ENCODE measurements around the gene FAM174C. TPM values are rescaled to one million over a fixed set of nuclear protein-coding genes. Genes with fewer than 3 reads are reported as not detected.

The FAM174C gene
- total RNA-seq, 1 donor from 2014 or later = 48.0 TPM

- no peak for ATAC-seq
- DNase-seq (ENCODE audit: low spot score) = no peak
Observed at GRCh38 chr19:1249990-1250436, 25.3 kb upstream of the FAM174C start.

- DNase-seq (ENCODE audit: low spot score) (peak; percentile 61), ATAC-seq (no peak)
Observed at GRCh38 chr19:1250437-1251260, 24.7 kb upstream of the FAM174C start.

- peak; percentile 75 for DNase-seq (ENCODE audit: low spot score)
- ATAC-seq = no peak
Observed at GRCh38 chr19:1251330-1252220, 23.8 kb upstream of the FAM174C start.

GRCh38 chr19:1252221-1252820 lies 23.0 kb upstream of the FAM174C start:
- DNase-seq (ENCODE audit: low spot score) (peak; percentile 83), ATAC-seq (peak; percentile 5)

GRCh38 chr19:1252821-1253513 lies 22.4 kb upstream of the FAM174C start:
- peak; percentile 82 for DNase-seq (ENCODE audit: low spot score)
- ATAC-seq = peak; percentile 8

GRCh38 chr19:1253514-1254080 lies 21.7 kb upstream of the FAM174C start:
- ATAC-seq (no peak), DNase-seq (ENCODE audit: low spot score) (peak; percentile 57)

GRCh38 chr19:1254081-1254527 lies 21.2 kb upstream of the FAM174C start:
- DNase-seq (ENCODE audit: low spot score) = peak; percentile 58
- ATAC-seq = no peak

- ATAC-seq = peak; percentile 24
- peak; percentile 76 for DNase-seq (ENCODE audit: low spot score)
Observed at GRCh38 chr19:1254530-1255185, 20.7 kb upstream of the FAM174C start.

- DNase-seq (ENCODE audit: low spot score) = no peak
- no peak for ATAC-seq
Observed at GRCh38 chr19:1255186-1256161, 19.9 kb upstream of the FAM174C start.

- ATAC-seq (no peak), DNase-seq (ENCODE audit: low spot score) (no peak)
Observed at GRCh38 chr19:1256646-1257474, 18.5 kb upstream of the FAM174C start.

- ATAC-seq = no peak
- no peak for DNase-seq (ENCODE audit: low spot score)
Observed at GRCh38 chr19:1257475-1258162, 17.7 kb upstream of the FAM174C start.

GRCh38 chr19:1258163-1258492 lies 17.2 kb upstream of the FAM174C start:
- DNase-seq (ENCODE audit: low spot score) = no peak
- no peak for ATAC-seq

- DNase-seq (ENCODE audit: low spot score) (no peak), ATAC-seq (no peak)
Observed at GRCh38 chr19:1258707-1259205, 16.6 kb upstream of the FAM174C start.

- DNase-seq (ENCODE audit: low spot score) = peak; percentile 83
- peak; percentile 16 for ATAC-seq
Observed at GRCh38 chr19:1259206-1259875, 16.0 kb upstream of the FAM174C start.

GRCh38 chr19:1259876-1260748 lies 15.2 kb upstream of the FAM174C start:
- no peak for ATAC-seq
- DNase-seq (ENCODE audit: low spot score) = peak; percentile 61
